Subcutaneous abdominal adipose tissue (tissue), 5 donors: Measurements from ENCODE around the gene HTT.
"Not testable (repeated sequence)": the region's sequence is repeated elsewhere in the genome, so short reads cannot be mapped to it uniquely, and the experiment has no call there.

Source experiments
- H3K27ac ChIP-seq: one replicate; pipeline ENCODE4 v1.7.0; 2013; ENCODE audit warnings: low read depth, mild to moderate bottlenecking, inconsistent platforms, low read length, moderate library complexity
- H3K27me3 ChIP-seq, 5 donors: one replicate each; pipeline ENCODE4 v1.7.0; 2013; ENCODE audit warnings: low read length in 5 of 5, inconsistent platforms in 1 of 5; ENCODE audit not compliant: control insufficient read depth in 5 of 5, insufficient read depth in 4 of 5
- H3K36me3 ChIP-seq, 5 donors: one replicate each; pipeline ENCODE4 v1.7.0; 2013; ENCODE audit warnings: low read length in 5 of 5; ENCODE audit not compliant: control insufficient read depth in 5 of 5, insufficient read depth in 5 of 5
- H3K4me1 ChIP-seq, 5 donors: one replicate each; pipeline ENCODE4 v1.7.0; 2013; ENCODE audit warnings: low read length in 5 of 5, mild to moderate bottlenecking in 3 of 5, moderate library complexity in 1 of 5; ENCODE audit not compliant: control insufficient read depth in 5 of 5, insufficient read depth in 5 of 5
- H3K4me3 ChIP-seq, 5 donors: one replicate each; pipeline ENCODE4 v1.7.0; 2013; ENCODE audit warnings: low read length in 5 of 5, low read depth in 1 of 5
- H3K9ac ChIP-seq, 5 donors: one replicate each; pipeline ENCODE4 v1.7.0; 2013; ENCODE audit warnings: low read length in 5 of 5, mild to moderate bottlenecking in 4 of 5, moderate library complexity in 3 of 5
- H3K9me3 ChIP-seq, 5 donors: one replicate each; pipeline ENCODE4 v1.7.0; 2013; ENCODE audit warnings: low read length in 5 of 5; ENCODE audit not compliant: control insufficient read depth in 5 of 5
- donor health status: healthy.
- donor health status: healthy.
- donor health status: healthy.
- donor health status: healthy.
- donor health status: healthy.

The HTT gene

DNA sequence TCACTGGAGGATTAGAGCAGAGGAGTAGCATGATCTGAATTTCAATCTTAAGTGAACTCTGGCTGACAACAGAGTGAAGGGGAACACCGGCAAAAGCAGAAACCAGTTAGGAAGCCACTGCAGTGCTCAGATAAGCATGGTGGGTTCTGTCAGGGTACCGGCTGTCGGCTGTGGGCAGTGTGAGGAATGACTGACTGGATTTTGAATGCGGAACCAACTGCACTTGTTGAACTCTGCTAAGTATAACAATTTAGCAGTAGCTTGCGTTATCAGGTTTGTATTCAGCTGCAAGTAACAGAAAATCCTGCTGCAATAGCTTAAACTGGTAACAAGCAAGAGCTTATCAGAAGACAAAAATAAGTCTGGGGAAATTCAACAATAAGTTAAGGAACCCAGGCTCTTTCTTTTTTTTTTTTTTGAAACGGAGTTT, 5.2 kb downstream of the HTT start:
- Histone ChIP-seq H3K4me1 (peaks cover 0 to 23% (median 14%) of the 10 kb centered on the region in 5 donors), H3K27ac (no peak overlapping the region), H3K27me3 (no peaks in the 10 kb centered on the region), H3K4me3 (no peak overlapping the region), H3K9ac (no peak overlapping the region), H3K9me3 (no peaks in the 10 kb centered on the region), H3K36me3 (no peaks in the 10 kb centered on the region)

DNA sequence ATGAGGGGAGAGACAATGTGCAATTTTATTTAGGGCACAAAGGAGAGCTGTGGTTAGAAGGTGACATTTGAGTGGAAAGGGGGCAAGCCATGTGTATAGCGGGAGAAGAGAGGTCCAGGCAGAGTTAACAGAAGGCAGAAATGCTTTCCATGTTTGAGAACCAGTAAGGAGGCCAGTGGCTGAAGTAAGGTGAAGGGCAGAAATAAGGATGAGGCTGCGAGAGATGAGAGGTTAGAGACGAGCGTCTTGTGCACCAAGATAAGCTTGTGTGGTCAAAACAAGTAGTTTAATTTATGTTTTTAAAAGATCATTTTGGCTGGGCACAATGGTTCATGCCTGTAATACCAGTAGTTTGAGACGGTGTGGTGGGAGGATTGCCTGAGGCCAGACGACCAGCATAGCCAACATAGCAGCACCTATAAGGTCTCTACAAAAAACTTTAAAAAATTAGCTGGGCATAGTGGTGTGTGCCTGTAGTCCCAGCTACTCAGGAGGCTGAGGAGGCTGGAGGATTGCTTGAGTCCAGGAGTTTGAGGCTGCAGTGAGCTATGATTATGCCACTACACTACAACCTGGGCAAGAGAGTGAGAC, 8.5 kb downstream of the HTT start:
- no peak overlapping the region for H3K9ac ChIP-seq
- no peak overlapping the region for H3K27ac ChIP-seq
- no peak overlapping the region for H3K4me3 ChIP-seq
- peaks cover 0 to 9% (median 5%) of the 10 kb centered on the region in 5 donors for H3K4me1 ChIP-seq
- H3K9me3 ChIP-seq: no peaks in the 10 kb centered on the region
- H3K27me3 ChIP-seq: no peaks in the 10 kb centered on the region
- H3K36me3 ChIP-seq: peaks cover 6 to 10% (median 7%) of the 10 kb centered on the region in 5 donors

DNA sequence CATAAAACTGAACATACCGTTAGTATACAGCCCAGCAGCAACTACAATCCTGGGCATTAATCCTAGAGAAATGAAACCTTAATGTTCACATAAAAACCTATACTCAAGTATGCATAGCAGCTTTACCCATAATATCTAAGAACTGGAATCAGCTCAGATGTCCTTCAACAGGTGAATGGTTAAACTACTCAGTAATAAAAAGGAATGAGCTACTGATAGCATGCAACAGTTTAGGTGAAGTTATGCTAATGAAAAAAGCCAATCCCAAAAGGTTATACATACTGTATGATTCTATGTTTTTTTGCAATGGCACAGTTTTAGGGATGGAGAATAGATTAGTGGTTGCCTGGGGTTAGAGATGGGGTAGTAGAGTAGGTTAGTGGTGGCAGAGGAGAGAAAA, 9.3 kb downstream of the HTT start:
- no peak overlapping the region for H3K4me3 ChIP-seq
- H3K27ac ChIP-seq: no peak overlapping the region
- H3K27me3 ChIP-seq: no peaks in the 10 kb centered on the region
- no peaks in the 10 kb centered on the region for H3K9me3 ChIP-seq
- peaks cover 0 to 9% (median 4%) of the 10 kb centered on the region in 5 donors for H3K4me1 ChIP-seq
- peaks cover 6 to 17% (median 12%) of the 10 kb centered on the region in 5 donors for H3K36me3 ChIP-seq
- H3K9ac ChIP-seq: no peak overlapping the region

DNA sequence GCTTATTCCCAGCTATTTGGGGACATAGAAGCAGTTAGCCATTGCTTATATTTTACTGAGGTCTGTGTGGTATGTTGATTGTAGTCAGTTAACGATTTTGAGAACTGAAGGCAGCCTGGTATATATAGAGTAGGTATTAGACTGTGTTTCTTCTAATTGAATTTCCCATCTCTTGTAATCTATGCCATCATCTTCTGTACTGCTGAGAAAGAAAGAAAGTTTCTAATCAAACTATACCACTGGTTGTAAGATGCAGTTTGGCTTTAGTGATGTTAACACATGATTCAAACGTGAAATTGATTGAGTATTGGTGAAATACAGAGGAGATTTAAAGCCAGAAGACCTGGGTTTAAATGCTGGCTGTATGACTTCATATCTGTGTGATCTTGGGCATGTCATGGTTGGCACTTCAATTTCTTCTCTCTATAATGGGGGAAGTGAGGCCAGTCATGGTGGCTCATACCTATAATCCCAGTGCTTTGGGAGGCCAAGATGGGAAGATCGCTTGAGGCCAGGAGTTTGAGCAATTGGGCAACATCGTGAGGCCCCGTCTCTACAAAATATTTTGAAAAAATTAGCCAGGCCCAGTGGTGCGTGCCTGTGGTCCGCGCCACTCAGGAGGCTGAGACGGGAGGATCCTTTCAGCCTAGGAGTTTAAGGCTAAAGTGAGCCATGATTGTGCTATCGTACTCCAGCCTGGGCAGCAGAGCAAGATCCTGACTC, 11.6 kb downstream of the HTT start:
- Histone ChIP-seq H3K27ac (no peak overlapping the region), H3K4me1 (peaks cover 0 to 9% (median 4%) of the 10 kb centered on the region in 5 donors), H3K27me3 (no peaks in the 10 kb centered on the region), H3K36me3 (peaks cover 7 to 22% (median 13%) of the 10 kb centered on the region in 5 donors), H3K9me3 (no peaks in the 10 kb centered on the region), H3K4me3 (no peak overlapping the region), H3K9ac (no peak overlapping the region)

DNA sequence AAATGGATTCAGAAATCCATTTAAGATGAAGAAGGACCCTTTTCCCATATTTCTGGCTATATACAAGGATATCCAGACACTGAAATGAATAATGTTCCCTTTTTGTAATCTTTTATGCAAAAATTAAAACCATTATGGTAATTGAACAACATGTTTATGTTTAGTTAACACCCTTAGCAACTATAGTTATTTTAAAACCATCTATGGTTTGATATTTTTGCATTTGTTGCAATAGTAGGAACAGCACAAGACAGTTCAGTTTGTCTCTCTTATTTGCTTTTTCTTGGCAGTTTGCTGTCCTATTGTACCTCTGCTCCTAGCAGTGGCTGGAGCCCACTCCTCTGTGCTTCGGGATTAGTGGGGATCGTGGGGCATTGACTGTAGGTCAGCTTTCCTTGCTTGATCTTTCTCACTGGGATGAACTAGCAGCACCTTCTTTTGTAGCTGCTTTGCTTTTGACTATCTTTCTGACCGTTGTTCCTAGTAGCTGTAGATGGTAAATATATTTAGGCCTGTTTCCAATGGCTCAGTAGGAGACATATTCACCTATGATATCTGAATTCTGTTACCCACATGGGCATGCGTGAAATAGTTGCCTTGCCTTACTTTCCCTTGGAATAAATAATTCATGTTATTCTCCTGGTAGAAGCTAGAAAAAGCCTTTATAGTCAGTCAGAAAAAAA, 12.8 kb downstream of the HTT start:
- no peak overlapping the region for H3K4me3 ChIP-seq
- H3K4me1 ChIP-seq: peaks cover 0 to 9% (median 4%) of the 10 kb centered on the region in 5 donors
- H3K9ac ChIP-seq: no peak overlapping the region
- H3K36me3 ChIP-seq: peaks cover 7 to 22% (median 13%) of the 10 kb centered on the region in 5 donors
- H3K27me3 ChIP-seq: no peaks in the 10 kb centered on the region
- no peaks in the 10 kb centered on the region for H3K9me3 ChIP-seq
- no peak overlapping the region for H3K27ac ChIP-seq

DNA sequence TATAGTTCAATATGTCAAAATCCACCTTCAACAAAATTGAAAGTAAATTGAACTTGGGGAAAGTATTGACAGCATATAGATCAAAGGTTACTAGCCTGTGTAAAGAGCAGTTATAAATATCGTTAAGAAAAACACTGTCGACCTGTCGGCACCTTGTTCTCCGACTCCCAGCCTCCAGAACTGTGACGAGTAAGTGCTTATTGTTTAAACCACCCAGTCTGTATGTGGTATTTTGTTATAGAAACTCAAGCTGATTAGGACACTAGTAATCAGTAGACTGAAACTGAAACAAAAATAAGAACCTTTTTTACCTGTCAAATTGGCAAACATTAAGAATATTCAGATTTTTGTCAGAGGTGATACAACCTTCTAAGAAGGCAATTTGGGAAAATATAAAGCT, 17.0 kb downstream of the HTT start:
- Histone ChIP-seq H3K36me3 (peaks cover 10 to 39% (median 23%) of the 10 kb centered on the region in 5 donors), H3K27me3 (no peaks in the 10 kb centered on the region), H3K27ac (no peak overlapping the region), H3K4me1 (no peaks in the 10 kb centered on the region), H3K9ac (no peak overlapping the region), H3K9me3 (no peaks in the 10 kb centered on the region), H3K4me3 (no peak overlapping the region)

DNA sequence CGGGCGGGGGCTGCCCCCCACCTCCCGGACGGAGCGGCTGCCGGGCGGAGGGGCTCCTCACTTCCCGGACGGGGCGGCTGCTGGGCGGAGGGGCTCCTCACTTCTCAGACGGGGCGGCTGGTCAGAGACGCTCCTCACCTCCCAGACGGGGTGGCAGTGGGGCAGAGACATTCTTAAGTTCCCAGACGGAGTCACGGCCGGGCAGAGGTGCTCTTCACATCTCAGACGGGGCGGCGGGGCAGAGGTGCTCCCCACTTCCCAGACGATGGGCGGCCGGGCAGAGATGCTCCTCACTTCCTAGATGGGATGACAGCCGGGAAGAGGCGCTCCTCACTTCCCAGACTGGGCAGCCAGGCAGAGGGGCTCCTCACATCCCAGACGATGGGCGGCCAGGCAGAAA, 20.2 kb downstream of the HTT start:
- not testable (repeated sequence) for H3K9me3 ChIP-seq, H3K27me3 ChIP-seq, H3K9ac ChIP-seq, H3K4me1 ChIP-seq, H3K4me3 ChIP-seq, H3K27ac ChIP-seq
- H3K36me3 ChIP-seq: peaks cover 8 to 31% (median 19%) of the 10 kb centered on the region in 5 donors

DNA sequence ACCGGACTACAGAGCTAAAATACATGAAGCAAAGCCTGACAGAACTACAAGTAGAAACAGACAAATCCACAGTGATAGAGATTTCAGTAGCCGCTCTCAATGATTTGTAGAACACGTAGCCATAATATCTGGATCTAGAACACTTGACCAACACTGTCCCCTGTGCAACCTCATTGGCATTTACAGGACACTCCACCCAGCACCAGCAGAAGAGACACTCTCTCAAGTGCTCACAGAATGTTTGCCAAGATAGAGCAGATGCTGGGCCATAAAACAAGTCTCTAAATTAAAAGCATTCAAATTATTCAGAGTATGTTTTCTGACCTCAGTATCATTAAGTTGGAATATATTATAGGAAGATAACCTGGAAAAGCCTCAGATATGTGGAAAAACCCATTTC, 21.7 kb downstream of the HTT start:
- H3K9me3 ChIP-seq: no peaks in the 10 kb centered on the region

DNA sequence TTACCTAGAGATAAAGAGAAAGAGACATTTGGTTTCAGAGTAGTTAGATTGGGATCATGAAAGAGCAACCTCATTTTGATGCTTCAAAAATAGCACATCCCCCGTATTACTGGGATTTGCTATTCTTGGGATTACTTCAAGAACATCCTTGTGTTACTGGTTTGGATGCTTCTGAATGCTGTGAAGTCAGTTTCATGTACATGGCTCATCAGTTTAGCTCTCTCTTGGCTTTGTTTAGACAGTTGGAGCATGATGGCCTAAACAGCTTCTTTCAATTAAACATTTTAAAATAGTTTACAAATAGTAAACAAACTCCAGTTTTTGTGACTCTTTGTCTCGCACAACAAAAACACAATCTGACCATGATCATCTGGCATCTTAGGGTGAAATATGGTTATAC, 23.9 kb downstream of the HTT start:
- Histone ChIP-seq H3K9me3 (no peaks in the 10 kb centered on the region), H3K27ac (no peak overlapping the region), H3K36me3 (peaks cover 12 to 54% (median 36%) of the 10 kb centered on the region in 5 donors), H3K4me1 (peaks cover 0 to 7% (median 0%) of the 10 kb centered on the region in 5 donors), H3K27me3 (no peaks in the 10 kb centered on the region), H3K9ac (no peak overlapping the region), H3K4me3 (no peak overlapping the region)

More for the DNA sequence above, 21.7 kb downstream of the HTT start:
- Histone ChIP-seq H3K4me3 (no peak overlapping the region), H3K27me3 (no peaks in the 10 kb centered on the region), H3K4me1 (peaks cover 0 to 1% (median 0%) of the 10 kb centered on the region in 5 donors), H3K27ac (no peak overlapping the region), H3K9ac (no peak overlapping the region), H3K36me3 (peaks cover 12 to 46% (median 29%) of the 10 kb centered on the region in 5 donors)
